A172 (cell line): ENCODE data around the gene MKNK2. TPM values are rescaled to one million over a fixed set of nuclear protein-coding genes. Genes with fewer than 3 reads are reported as not detected.

Source experiments
- DNase-seq: peaks from one replicate; pipeline ENCODE4 v3.0.0-alpha.2; 2015; ENCODE audit warnings: low spot score
- total RNA-seq: library from RNA; depleted of rRNA; stranded (reverse); fragments of >200 nt; shearing (Covaris generic); gene quantifications from 2 replicates; pipeline ENCODE4 v1.2.3, GENCODE V29; 2014

Gene MKNK2
- total RNA-seq, 1 experiment from 2014 or later = 53.8 TPM

GRCh38 chr19:2058570-2059421, 7.8 kb upstream of the MKNK2 start:
- DNase-seq = no peak

DNA sequence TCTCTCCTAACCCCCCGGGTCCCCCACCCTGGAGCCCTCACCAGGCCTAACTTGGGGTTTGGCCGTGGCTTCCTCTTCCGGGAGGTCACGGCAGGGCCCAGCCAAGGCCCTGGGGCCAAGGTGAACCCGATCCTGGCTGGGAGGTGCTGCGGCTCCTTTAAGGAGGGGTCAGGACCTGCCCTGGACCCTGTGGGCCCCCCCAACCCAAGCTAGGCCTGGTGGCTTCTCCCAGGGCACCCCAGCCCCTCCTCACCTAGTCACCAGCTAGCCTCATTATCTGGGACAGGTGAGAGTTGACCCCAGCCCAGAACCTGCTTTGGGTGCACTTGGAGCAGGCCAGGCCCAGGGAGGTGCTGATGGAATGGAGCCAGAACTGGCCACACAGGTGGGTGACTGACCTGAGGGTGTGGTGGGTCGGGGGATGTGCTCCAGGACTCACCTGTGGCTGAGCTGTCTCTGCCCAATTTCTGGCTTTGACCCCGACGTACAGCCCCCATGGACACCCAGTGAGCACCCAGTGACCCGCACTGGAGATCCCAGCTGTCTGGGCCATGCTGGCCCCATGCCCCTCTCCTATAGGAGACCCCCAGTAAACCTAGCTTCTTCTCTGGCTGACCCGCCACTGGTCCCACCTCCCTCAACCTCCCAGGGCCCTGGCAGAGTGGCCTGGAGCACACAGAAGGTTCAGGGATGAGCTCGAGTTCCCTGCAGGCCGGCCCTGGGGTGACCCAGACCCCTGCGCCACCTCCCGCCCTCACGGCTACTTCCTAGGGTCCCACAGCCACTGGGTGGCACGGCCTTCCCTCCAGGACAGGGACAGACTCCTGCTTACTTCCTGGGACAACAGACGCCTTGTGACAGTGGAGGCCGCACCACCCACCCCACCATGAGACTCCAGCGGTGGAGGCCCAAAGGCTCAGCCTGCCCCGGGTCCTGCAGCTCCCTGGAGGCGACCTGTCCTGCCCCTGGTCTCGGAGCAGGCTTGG, 6.7 kb upstream of the MKNK2 start:
- DNase-seq = no peak

DNA sequence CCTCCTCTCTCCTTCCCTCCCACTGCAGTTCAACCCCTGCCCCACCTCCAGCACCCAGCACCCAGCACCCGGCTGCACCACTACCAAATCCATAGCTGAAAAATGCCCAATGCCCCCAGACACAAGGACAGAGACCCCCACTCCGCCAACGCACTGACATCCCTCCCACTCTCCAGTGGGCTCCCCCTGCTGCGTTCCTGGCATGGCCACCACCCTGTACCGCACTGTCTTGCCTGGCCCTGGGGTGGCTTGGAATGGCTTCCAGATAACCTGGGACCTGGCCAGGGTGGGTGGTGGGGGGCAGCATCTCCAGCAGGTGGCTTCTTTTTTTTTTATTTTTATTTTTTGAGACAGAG, 5.8 kb upstream of the MKNK2 start:
- DNase-seq = no peak

GRCh38 chr19:2055931-2056836, 5.1 kb upstream of the MKNK2 start:
- peak; percentile 95 for DNase-seq

- peak; percentile 71 for DNase-seq
Observed at GRCh38 chr19:2054763-2055162, 3.7 kb upstream of the MKNK2 start.

DNA sequence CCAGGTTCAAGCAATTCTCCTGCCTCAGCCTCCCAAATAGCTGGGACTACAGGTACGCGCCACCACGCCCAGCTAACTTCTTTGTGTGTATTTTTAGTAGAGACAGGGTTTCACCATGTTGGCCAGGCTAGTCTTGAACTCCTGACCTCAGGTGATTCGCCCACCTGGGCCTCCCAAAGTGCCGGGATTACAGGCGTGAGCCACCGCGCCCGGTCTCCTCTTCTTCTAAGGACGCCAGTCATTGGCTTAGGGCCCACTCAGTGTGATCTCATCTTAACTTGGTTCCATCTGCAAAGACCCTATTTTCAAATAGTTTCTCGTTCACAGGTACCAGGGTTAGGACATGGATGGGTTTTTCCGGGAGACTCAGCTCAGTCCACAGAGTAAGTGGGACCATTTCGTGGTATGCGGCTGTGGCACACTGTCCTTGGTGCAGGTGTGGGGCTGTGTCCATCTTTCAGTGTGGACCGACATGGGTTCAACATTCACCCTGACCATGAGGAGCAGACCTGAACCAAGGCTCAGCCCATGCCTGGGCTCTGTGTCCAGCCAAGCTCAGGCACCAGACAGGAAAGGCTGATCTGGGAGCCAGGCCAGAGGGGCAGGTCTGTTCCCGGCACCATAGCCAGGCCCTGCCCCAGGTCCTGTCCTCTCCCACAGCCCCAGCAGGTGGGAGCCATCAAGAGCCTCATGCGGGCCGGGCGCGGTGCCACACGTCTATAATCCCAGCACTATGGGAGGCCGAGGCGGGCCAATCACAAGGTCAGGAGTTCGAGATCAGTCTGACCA, 2.8 kb upstream of the MKNK2 start:
- peak; percentile 78 for DNase-seq

DNA sequence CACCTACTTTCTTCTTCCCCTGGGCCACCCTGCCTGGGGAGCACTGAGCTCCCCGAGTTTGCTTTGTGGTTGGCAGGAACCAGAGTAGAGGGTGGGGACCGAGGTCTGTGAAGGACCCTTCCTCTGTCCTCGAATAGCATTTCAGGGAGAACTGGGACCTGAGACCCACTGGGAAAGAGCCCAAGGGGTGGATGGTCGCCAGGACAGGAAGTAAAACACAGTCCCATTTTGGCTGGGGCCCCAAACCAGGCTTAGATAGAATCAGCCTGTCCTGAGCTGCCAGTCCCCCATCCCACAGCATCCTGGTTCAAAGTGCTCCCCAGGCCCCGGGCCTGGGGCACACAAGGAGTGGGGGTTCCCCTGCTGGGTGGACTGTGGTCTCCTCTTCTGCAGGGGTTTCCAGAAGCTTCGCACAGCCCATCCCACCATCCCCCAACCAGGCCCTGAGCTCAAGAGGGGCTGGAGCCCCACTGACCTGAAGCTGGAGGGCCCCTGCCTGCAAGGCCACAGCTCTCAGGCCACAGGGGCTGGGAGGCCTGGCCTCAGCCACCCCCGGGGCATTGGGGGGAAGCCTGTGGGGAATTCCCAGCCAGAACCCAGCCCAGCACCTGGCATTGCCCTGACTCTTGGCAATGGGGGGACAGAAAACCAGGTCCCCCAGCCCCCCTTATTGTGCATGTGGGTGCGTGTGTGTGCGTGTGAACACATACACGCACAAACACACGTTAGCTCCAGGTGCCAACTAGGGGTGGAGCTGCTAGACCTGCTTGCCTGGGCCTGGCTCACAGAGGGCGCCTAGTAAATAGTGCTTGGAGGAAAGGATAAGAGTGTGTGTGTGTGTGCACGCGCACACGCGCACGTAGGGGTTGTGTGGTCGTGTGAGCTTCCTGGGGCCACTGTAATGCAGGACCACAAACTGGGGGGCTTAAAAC, 995 bp upstream of the MKNK2 start:
- DNase-seq = no peak

DNA sequence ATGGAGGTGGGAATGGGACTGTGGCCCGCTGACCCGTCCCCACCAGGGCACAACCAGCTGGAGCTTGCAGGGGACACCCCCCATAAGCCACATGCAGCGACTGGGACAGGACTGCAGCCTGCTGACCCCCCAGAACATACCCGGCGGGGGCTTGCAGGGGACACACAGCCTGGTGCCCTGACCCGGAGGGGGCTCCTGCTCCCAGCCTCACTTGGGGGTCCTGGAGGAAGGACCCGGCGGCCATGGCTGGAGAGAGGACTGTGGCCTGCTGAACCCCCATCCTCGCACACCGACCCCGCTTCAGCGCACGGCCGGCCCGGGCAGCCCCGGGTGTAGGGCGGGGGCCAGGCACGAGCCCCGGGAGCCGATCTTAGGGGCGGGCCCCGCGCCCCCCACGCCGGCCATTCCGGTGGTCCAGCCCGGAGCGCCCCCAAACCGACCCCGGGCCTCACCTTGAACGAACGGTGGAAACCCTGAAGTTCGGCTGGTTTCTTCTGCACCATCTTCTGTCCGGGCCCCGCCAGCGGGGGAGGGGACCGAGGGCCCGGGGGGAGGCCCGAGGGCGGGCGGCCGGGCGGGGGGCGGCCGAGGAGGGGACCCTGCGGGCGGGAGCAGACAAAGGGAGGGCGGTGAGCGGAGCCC, 574 bp downstream of the MKNK2 start:
- no peak for DNase-seq

GRCh38 chr19:2049741-2050348, 1.2 kb downstream of the MKNK2 start:
- DNase-seq = peak; percentile 80

DNA sequence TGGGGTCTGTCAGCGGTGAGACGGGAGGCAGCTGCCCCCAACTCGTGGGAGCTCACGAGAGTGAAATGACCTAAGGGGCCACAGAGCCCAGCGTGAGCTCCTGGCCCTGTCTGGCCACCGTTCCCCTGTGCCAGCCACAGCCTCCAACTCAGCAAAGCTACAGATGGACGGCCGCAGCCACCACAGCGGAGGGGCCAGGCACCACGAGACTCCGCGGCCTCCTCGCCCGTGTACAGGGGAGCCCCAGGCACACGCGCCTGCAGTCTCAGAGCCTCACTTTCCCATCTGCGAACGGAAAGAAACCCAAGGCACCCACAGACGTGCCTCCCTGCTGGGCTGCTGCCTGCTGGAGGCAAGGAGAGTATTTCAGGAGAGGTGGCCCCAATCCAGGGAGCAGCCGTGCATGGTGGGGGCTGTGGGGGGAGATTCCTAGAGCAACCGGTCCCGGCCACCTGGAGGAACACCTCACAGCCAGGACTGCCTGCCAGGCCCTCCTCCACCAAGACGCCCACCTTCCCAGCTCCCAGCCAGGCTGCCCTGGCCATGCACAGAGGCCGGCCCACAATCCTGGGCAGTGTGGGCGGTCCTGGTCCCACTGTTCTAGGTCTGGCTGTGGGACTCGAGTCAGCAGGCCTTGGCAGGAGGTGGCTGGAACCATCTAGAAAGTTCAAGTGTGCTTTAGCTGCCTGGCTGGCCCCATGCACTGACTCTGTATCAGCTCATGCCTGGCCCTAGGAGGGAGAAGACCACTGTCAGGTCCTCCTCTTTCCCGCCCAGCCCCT, 1.9 kb downstream of the MKNK2 start:
- no peak for DNase-seq

DNA sequence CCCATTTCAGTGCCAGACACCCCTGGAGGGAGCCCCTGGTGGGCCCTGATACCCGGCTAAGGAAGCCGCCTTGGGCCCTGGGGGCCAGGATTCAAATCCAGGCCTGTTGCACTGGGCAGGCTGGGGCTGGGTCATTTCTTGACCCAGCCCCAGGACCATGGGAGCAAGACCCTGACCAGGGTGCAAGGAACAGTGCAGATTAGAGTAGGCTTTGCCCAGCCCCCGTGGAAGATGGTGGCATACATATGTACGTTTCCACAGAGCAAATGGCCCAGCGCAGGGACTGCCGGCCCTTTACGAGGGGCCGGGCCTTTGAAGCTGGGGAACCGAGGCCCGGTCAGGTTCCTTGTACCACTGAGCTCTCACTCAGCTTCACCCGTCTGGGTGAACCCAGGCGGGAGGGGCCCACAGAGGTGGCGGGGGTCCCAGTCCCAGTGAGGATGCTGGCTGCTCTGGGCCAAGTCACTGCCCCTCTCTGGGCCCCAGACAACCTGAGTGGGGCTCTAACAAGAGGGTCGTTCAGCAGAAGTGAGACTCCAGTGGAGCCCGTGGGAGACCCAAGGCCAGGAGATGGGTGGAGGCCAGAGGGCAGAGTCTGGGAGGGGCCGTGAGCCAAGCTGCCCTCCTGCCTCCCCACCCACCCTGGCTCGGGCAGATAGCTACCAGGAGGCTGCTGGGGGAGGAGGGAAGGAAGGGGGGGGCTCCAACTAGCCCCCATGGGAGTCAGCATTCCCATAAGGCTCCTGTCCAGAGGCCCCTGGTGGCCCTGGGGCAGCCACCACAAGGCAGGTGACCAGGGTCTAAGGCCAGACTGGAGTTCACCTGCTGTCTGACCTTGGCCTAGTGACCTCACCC, 2.7 kb downstream of the MKNK2 start:
- DNase-seq = no peak

DNA sequence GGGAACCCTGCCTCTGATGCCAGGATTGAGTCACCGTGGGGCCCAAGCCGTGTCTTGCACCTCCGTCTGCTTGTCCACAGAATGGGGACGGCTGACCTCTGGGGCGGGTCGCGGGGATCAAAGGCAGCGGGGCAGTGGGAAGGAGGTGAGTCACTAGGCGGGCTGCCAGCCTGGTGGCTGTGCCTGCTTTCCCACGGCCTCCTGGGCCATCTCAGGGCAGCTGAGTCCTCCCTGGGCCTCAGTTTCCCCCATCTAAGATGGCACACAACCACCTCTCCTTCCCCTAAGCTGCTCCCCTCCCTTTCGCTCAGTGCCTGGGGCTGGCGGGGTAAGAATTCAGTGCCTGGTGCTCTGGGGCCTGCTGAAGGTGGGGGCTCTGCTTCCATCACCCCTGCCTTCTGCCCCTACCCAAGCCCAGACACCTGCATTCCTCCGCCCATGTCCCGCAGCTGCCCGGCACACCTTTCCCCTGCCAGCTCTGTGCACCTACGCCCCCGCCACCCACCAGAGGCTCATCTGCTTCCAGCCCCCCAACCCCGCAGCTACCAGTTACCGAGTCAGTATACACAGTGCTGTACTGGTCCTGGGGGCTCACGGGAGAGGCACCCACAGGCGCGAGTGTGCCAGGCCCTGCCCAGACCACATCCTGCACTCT, 3.5 kb downstream of the MKNK2 start:
- DNase-seq = peak; percentile 71

DNA sequence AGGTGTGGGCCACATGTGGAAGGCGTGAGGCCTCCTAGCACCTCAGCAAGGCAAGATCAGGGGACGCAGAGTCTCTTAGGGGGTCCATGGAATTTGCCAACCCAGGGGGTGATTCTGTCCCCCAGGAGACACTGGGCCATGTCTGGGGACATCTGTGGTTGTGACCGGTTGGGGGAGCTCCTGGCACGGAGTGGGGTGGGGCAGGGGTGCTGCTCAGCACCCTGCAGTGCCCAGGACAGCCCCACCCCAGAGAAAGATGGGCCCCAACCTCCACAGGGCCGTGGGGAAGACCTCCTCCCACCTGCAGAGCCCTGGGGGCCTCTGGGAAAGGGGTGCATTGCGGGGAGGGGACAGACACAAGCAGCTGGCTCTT, 4.0 kb downstream of the MKNK2 start:
- no peak for DNase-seq

GRCh38 chr19:2046046-2046907, 4.8 kb downstream of the MKNK2 start:
- no peak for DNase-seq

GRCh38 chr19:2045501-2046045, 5.5 kb downstream of the MKNK2 start:
- DNase-seq = no peak
